ELF-1 (cell line): ENCODE data around the gene SYVN1.
A peak's percentile ranks its signal among the peaks of the same experiment; 100 is the strongest.

ENCODE experiments used
- DNase-seq: peaks from one replicate; pipeline ENCODE4 v3.0.0-alpha.2; 2016; ENCODE audit warnings: low read depth, low spot score

The SYVN1 gene

GRCh38 chr11:65087827-65088226 is 46.5 kb downstream of the SYVN1 start:
- no peak for DNase-seq

GRCh38 chr11:65087216-65087615 is 47.1 kb downstream of the SYVN1 start:
- no peak for DNase-seq

- no peak for DNase-seq
These were observed 47.5 kb downstream of the SYVN1 start for GRCh38 chr11:65086809-65087208.

GRCh38 chr11:65085446-65085845 is 48.9 kb downstream of the SYVN1 start:
- DNase-seq: no peak

GRCh38 chr11:65084598-65085375 is 49.5 kb downstream of the SYVN1 start:
- DNase-seq: no peak

- DNase-seq: peak; percentile 98
These were observed 50.3 kb downstream of the SYVN1 start, which contains the start of the genes CDCA5 and ZFPL1 for GRCh38 chr11:65083834-65084597. CDCA5 (minus strand) TSS chr11:65084040; CDS start chr11:65083978, 62 bp downstream. ZFPL1 (plus strand) TSS chr11:65084222; CDS start chr11:65084699, 477 bp downstream.

- no peak for DNase-seq
These were observed 51.0 kb downstream of the SYVN1 start for GRCh38 chr11:65083134-65083833.

GRCh38 chr11:65078786-65079342 is 55.5 kb downstream of the SYVN1 start:
- no peak for DNase-seq

- DNase-seq: peak; percentile 66
These were observed 56.2 kb downstream of the SYVN1 start for GRCh38 chr11:65078151-65078550.

- DNase-seq: peak; percentile 22
These were observed 56.9 kb downstream of the SYVN1 start for GRCh38 chr11:65077451-65077850.
